ENCODE measurements around the gene SORCS2. TPM values are rescaled to one million over a fixed set of nuclear protein-coding genes. Genes with fewer than 3 reads are reported as not detected.

The SORCS2 gene
- total and polyA plus RNA-seq, 2 of the 13 experiments (the other 11 are each of a cell fraction or from before 2014, with no cell fraction given) = 0.82 to 1.0 TPM

DNA sequence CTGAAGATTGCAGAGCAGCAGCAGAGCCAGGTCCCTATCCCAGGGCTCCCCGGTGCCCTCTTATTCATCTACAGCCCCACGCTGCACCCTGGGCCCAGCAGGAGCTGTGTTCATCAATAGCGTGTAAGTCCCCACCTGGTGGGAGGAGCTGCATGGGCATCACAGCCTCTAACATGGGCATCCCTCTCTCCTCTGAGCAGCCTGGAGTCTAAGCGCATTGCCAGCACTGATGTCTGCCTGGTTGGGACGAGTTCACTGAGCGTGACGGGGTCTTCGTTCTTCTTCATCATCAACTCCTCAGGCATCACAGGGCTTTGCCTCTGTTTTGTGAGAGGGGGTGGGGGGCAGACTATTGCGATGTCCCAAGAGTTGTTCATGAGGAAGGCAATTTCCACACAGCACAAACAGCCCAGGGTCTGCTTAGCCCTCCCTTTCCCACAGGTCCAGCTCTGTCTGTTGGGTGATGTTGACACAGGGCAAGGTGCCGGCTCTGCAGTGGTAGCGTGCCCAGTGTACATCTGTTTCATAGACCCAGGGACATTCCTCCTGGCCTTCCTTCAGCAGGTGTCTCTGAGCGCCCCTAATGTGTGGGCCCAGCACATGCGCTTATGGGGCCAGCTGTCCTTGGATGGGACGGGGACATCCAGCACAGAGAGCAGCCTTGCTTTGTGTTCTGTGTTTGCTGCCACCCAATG, 85.9 kb downstream of the SORCS2 start:
- ATAC-seq (no peak), FAIRE-seq (no peak), DNase-seq (ENCODE audit: low spot score) (no peak)
- CTCF ChIA-PET (ENCODE audit: low intra/inter-chr PET ratio, low total read pairs) = no interaction called here
- intact Hi-C loops (cut with micrococcal nuclease; ENCODE audit: unreplicated experiment) (no loop called here), in situ Hi-C loops (cut with HindIII; ENCODE audit: extremely low pct_ligation_motif_present, low pct_unique_long_range_greater_than_20kb) (no loop called here)
- Histone ChIP-seq H3K4me1 (ENCODE audit: insufficient read depth, low read length) (no peaks in the 10 kb centered on the region), H3K27me3 (ENCODE audit: control insufficient read depth in 1 of 2, insufficient read depth in 2 of 2, low read length in 2 of 2) (peaks cover 7 to 60% of the 10 kb centered on the region in 2 experiments; a peak in 4 of 5 replicates), H3K9me3 (ENCODE audit: low read length) (no peaks in the 10 kb centered on the region), H3K4me3 (replicated peaks in 1 of 3; ENCODE audit: insufficient read depth in 1 of 3, low read depth in 2 of 3, low read length in 3 of 3) (no peak overlapping the region), H3K79me2 (ENCODE audit: insufficient read depth, low read length) (no peaks in the 10 kb centered on the region), H3K9ac (ENCODE audit: insufficient read depth, low read depth, low read length) (no peak overlapping the region), H3K4me2 (ENCODE audit: low read depth, low read length) (no peak overlapping the region), H3K27ac (ENCODE audit: extremely low read length, insufficient read depth, low read length) (no peak overlapping the region), H3K36me3 (replicated peaks in 1 of 2; ENCODE audit: control insufficient read depth in 1 of 2, insufficient read depth in 2 of 2, low read length in 2 of 2) (no peaks in the 10 kb centered on the region), H2AFZ (ENCODE audit: low read length) (no peak overlapping the region), H4K20me1 (ENCODE audit: insufficient read depth, low read length) (no peaks in the 10 kb centered on the region)
- BruUV-seq (replicated peaks) = no TSS peak
- POLR2A ChIA-PET = no interaction called here
- 0% methylated on average over 4 of the region's 14 CpGs for WGBS (ENCODE audit: low lambda C conversion rate)
- TF ChIP-seq, protein P1, sequence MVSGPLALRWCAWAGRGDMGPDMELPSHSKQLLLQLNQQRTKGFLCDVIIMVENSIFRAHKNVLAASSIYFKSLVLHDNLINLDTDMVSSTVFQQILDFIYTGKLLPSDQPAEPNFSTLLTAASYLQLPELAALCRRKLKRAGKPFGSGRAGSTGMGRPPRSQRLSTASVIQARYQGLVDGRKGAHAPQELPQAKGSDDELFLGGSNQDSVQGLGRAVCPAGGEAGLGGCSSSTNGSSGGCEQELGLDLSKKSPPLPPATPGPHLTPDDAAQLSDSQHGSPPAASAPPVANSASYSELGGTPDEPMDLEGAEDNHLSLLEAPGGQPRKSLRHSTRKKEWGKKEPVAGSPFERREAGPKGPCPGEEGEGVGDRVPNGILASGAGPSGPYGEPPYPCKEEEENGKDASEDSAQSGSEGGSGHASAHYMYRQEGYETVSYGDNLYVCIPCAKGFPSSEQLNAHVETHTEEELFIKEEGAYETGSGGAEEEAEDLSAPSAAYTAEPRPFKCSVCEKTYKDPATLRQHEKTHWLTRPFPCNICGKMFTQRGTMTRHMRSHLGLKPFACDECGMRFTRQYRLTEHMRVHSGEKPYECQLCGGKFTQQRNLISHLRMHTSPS (CRISPR knock-in tag; IDR thresholded peaks at IDR 0.05; ENCODE audit: low read depth) = no peak
- TF ChIP-seq, protein P2, sequence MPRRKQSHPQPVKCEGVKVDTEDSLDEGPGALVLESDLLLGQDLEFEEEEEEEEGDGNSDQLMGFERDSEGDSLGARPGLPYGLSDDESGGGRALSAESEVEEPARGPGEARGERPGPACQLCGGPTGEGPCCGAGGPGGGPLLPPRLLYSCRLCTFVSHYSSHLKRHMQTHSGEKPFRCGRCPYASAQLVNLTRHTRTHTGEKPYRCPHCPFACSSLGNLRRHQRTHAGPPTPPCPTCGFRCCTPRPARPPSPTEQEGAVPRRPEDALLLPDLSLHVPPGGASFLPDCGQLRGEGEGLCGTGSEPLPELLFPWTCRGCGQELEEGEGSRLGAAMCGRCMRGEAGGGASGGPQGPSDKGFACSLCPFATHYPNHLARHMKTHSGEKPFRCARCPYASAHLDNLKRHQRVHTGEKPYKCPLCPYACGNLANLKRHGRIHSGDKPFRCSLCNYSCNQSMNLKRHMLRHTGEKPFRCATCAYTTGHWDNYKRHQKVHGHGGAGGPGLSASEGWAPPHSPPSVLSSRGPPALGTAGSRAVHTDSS (CRISPR knock-in tag; conservative IDR thresholded peaks at IDR 0.05) = no peak
- TF ChIP-seq ZNF883 (CRISPR knock-in tag; IDR thresholded peaks at IDR 0.05; ENCODE audit: not compliant biosample characterization) (no peak), CEBPG (CRISPR knock-in tag; IDR thresholded peaks at IDR 0.05) (no peak)
